GM19452 (cell line): ENCODE results near the gene RBM19.

Experiments
- ATAC-seq: cut with Tn5 transposase; IDR thresholded peaks from one replicate; pipeline ENCODE4 v1.9.1; 2021; ENCODE audit not compliant: unreplicated experiment

Gene RBM19

GRCh38 chr12:113861708-113862312, 104.3 kb downstream of the RBM19 start:
- no peak for ATAC-seq

- ATAC-seq = no peak
These were observed 105.2 kb downstream of the RBM19 start for GRCh38 chr12:113860950-113861349.

GRCh38 chr12:113860059-113860820, 105.9 kb downstream of the RBM19 start:
- no peak for ATAC-seq

- ATAC-seq = no peak
These were observed 107.2 kb downstream of the RBM19 start for GRCh38 chr12:113858841-113859386.

- ATAC-seq = no peak
These were observed 108.8 kb downstream of the RBM19 start for GRCh38 chr12:113857371-113857770.

GRCh38 chr12:113855998-113856397, 110.1 kb downstream of the RBM19 start:
- ATAC-seq = no peak

- ATAC-seq = no peak
These were observed 111.6 kb downstream of the RBM19 start for GRCh38 chr12:113854385-113855142.

GRCh38 chr12:113853491-113853890, 112.6 kb downstream of the RBM19 start:
- ATAC-seq = no peak

- ATAC-seq = no peak
These were observed 113.2 kb downstream of the RBM19 start for GRCh38 chr12:113852695-113853490.

- no peak for ATAC-seq
These were observed 113.9 kb downstream of the RBM19 start for GRCh38 chr12:113852264-113852663.

- ATAC-seq = no peak
These were observed 115.6 kb downstream of the RBM19 start for GRCh38 chr12:113850309-113851056.

- ATAC-seq = no peak
These were observed 118.3 kb downstream of the RBM19 start for GRCh38 chr12:113847856-113848255.

- no peak for ATAC-seq
These were observed 119.0 kb downstream of the RBM19 start for GRCh38 chr12:113846883-113847755.

- ATAC-seq = no peak
These were observed 120.0 kb downstream of the RBM19 start for GRCh38 chr12:113845900-113846674.

- ATAC-seq = no peak
These were observed 121.5 kb downstream of the RBM19 start for GRCh38 chr12:113844495-113845210.

GRCh38 chr12:113842699-113843098, 123.4 kb downstream of the RBM19 start:
- ATAC-seq = no peak

- ATAC-seq = no peak
These were observed 124.3 kb downstream of the RBM19 start for GRCh38 chr12:113841786-113842185.
